ENCODE data around the gene GANC. TPM values are rescaled to one million over a fixed set of nuclear protein-coding genes. Genes with fewer than 3 reads are reported as not detected.

GANC gene
- polyA plus RNA-seq, 3 donors, result 23.6 to 35.6 (median 25.9) TPM

- DNase-seq (ENCODE audit: low read depth in 3 of 3, low spot score in 2 of 3), result no peak
Measured at GRCh38 chr15:42343596-42344232, 70.7 kb downstream of the GANC start.

- no peak for DNase-seq (ENCODE audit: low read depth in 3 of 3, low spot score in 2 of 3)
Measured at GRCh38 chr15:42344763-42345162, 71.8 kb downstream of the GANC start.

GRCh38 chr15:42345504-42345903 is 72.5 kb downstream of the GANC start:
- no peak for DNase-seq (ENCODE audit: low read depth in 3 of 3, low spot score in 2 of 3)

- DNase-seq (ENCODE audit: low read depth in 3 of 3, low spot score in 2 of 3), result no peak
Measured at GRCh38 chr15:42348083-42348482, 75.1 kb downstream of the GANC start.

- DNase-seq (ENCODE audit: low read depth in 3 of 3, low spot score in 2 of 3), result no peak
Measured at GRCh38 chr15:42349186-42349585, 76.2 kb downstream of the GANC start.

GRCh38 chr15:42352401-42352800 is 79.4 kb downstream of the GANC start:
- DNase-seq (ENCODE audit: low read depth in 3 of 3, low spot score in 2 of 3), result no peak

GRCh38 chr15:42353061-42353460 is 80.1 kb downstream of the GANC start:
- DNase-seq (ENCODE audit: low read depth in 3 of 3, low spot score in 2 of 3), result no peak

GRCh38 chr15:42354824-42355223 is 81.8 kb downstream of the GANC start:
- no peak for DNase-seq (ENCODE audit: low read depth in 3 of 3, low spot score in 2 of 3)

GRCh38 chr15:42355291-42355690 is 82.3 kb downstream of the GANC start:
- no peak for DNase-seq (ENCODE audit: low read depth in 3 of 3, low spot score in 2 of 3)

- no peak for DNase-seq (ENCODE audit: low read depth in 3 of 3, low spot score in 2 of 3)
Measured at GRCh38 chr15:42356851-42357250, 83.8 kb downstream of the GANC start.

- DNase-seq (ENCODE audit: low read depth in 3 of 3, low spot score in 2 of 3), result no peak
Measured at GRCh38 chr15:42358141-42358540, 85.1 kb downstream of the GANC start.

GRCh38 chr15:42359249-42359648 is 86.2 kb downstream of the GANC start, which contains the start of gene CAPN3:
Gene CAPN3 (plus strand): TSS chr15:42359501. CDS start chr15:42359806, 305 bp downstream.
- DNase-seq (ENCODE audit: low read depth in 3 of 3, low spot score in 2 of 3), result no peak

- DNase-seq (ENCODE audit: low read depth in 3 of 3, low spot score in 2 of 3), result no peak
Measured at GRCh38 chr15:42359985-42360384, 87.0 kb downstream of the GANC start.

- DNase-seq (ENCODE audit: low read depth in 3 of 3, low spot score in 2 of 3), result no peak
Measured at GRCh38 chr15:42360535-42361112, 87.6 kb downstream of the GANC start.

- DNase-seq (ENCODE audit: low read depth in 3 of 3, low spot score in 2 of 3), result no peak
Measured at GRCh38 chr15:42363487-42363886, 90.5 kb downstream of the GANC start.

GRCh38 chr15:42363942-42364341 is 90.9 kb downstream of the GANC start:
- DNase-seq (ENCODE audit: low read depth in 3 of 3, low spot score in 2 of 3), result no peak

GRCh38 chr15:42364529-42364928 is 91.5 kb downstream of the GANC start:
- no peak for DNase-seq (ENCODE audit: low read depth in 3 of 3, low spot score in 2 of 3)

GRCh38 chr15:42365921-42366550 is 93.0 kb downstream of the GANC start:
- no peak for DNase-seq (ENCODE audit: low read depth in 3 of 3, low spot score in 2 of 3)

GRCh38 chr15:42367041-42367440 is 94.0 kb downstream of the GANC start:
- no peak for DNase-seq (ENCODE audit: low read depth in 3 of 3, low spot score in 2 of 3)

GRCh38 chr15:42368096-42368495 is 95.1 kb downstream of the GANC start:
- no peak for DNase-seq (ENCODE audit: low read depth in 3 of 3, low spot score in 2 of 3)

- DNase-seq (ENCODE audit: low read depth in 3 of 3, low spot score in 2 of 3), result no peak
Measured at GRCh38 chr15:42371096-42371495, 98.1 kb downstream of the GANC start.

GRCh38 chr15:42373274-42373673 is 100.3 kb downstream of the GANC start:
- no peak for DNase-seq (ENCODE audit: low read depth in 3 of 3, low spot score in 2 of 3)
